Measurements from ENCODE around the gene SNAI3.

DNA sequence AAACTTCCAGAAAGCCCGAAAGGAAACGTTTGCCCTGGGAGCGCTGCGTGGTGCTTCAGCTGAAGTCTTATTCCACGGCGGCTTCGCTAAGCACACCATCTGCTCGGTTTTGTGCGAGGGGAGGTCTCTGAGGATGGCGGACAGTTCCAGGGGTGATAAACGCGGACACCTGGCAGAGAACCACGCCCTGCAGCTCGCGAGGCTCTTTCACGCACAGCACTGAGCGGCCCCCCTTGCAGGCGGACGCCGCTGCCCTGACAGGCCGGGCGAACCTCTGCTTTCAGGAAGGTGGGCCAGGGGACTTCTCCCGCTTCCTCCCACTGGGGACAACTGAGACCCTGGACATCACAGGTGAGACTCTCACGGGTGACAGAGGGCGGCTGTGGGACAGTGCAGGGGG lies 27.1 kb downstream of the SNAI3 start:
- TF ChIP-seq CTCF (IDR thresholded peaks at IDR 0.05): no peak
- TF ChIP-seq POLR2A (IDR thresholded peaks at IDR 0.05): no peak

Measured in esophagus squamous epithelium (tissue), 4 donors.